ENCODE results near the gene KIFAP3.

KIFAP3 gene

GRCh38 chr1:169892176-169892926, 182.1 kb downstream of the KIFAP3 start:
- Histone ChIP-seq H3K27me3 (replicated peaks; ENCODE audit: control insufficient read depth, insufficient read depth, low read length) (no peaks in the 10 kb centered on the region), H3K36me3 (ENCODE audit: control insufficient read depth, insufficient read depth, low read length) (no peaks in the 10 kb centered on the region; the same call in 1 of the 2 replicates), H3K4me3 (replicated peaks; ENCODE audit: low read depth, low read length) (peak overlapping the region; percentile 68)
- TF ChIP-seq, protein P1, sequence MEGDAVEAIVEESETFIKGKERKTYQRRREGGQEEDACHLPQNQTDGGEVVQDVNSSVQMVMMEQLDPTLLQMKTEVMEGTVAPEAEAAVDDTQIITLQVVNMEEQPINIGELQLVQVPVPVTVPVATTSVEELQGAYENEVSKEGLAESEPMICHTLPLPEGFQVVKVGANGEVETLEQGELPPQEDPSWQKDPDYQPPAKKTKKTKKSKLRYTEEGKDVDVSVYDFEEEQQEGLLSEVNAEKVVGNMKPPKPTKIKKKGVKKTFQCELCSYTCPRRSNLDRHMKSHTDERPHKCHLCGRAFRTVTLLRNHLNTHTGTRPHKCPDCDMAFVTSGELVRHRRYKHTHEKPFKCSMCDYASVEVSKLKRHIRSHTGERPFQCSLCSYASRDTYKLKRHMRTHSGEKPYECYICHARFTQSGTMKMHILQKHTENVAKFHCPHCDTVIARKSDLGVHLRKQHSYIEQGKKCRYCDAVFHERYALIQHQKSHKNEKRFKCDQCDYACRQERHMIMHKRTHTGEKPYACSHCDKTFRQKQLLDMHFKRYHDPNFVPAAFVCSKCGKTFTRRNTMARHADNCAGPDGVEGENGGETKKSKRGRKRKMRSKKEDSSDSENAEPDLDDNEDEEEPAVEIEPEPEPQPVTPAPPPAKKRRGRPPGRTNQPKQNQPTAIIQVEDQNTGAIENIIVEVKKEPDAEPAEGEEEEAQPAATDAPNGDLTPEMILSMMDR (IDR thresholded peaks at IDR 0.05; ENCODE audit: insufficient read depth, low read length, poor library complexity, severe bottlenecking): no peak
- DNase-seq (ENCODE audit: extremely low read depth, insufficient read length): no peak

DNA sequence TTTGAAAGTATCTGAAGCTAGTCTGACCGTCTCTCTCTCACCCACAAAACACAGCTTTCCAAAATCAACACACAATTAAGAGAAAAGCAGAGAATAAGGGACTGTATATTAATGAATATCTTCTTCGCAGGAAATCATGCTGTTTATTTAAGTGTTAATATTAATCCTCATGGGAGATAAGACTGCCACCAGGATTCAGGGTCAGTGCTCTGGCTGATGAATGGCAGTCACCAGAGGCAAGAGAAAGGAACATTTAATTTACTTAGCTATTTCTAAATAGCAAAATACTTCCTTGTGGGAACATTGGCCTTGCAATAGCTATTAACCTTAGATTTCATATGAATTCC, 183.0 kb downstream of the KIFAP3 start:
- Histone ChIP-seq H3K4me3 (replicated peaks; ENCODE audit: low read depth, low read length) (peak overlapping the region; percentile 51), H3K27me3 (replicated peaks; ENCODE audit: control insufficient read depth, insufficient read depth, low read length) (no peaks in the 10 kb centered on the region), H3K36me3 (ENCODE audit: control insufficient read depth, insufficient read depth, low read length) (no peaks in the 10 kb centered on the region; the same call in 1 of the 2 replicates)
- no peak for DNase-seq (ENCODE audit: extremely low read depth, insufficient read length)
- TF ChIP-seq, protein P1 (IDR thresholded peaks at IDR 0.05; ENCODE audit: insufficient read depth, low read length, poor library complexity, severe bottlenecking): no peak

GRCh38 chr1:169890761-169891538, 183.5 kb downstream of the KIFAP3 start:
- no peak for DNase-seq (ENCODE audit: extremely low read depth, insufficient read length)
- H3K36me3 ChIP-seq (ENCODE audit: control insufficient read depth, insufficient read depth, low read length): peaks cover 2% of the 10 kb centered on the region; the same call in 1 of the 2 replicates
- no peaks in the 10 kb centered on the region for H3K27me3 ChIP-seq (replicated peaks; ENCODE audit: control insufficient read depth, insufficient read depth, low read length)
- H3K4me3 ChIP-seq (replicated peaks; ENCODE audit: low read depth, low read length): peak overlapping the region; percentile 51
- TF ChIP-seq, protein P1 (IDR thresholded peaks at IDR 0.05; ENCODE audit: insufficient read depth, low read length, poor library complexity, severe bottlenecking): no peak

- no peak for DNase-seq (ENCODE audit: extremely low read depth, insufficient read length)
- Histone ChIP-seq H3K27me3 (replicated peaks; ENCODE audit: control insufficient read depth, insufficient read depth, low read length) (no peaks in the 10 kb centered on the region), H3K4me3 (replicated peaks; ENCODE audit: low read depth, low read length) (no peak overlapping the region), H3K36me3 (ENCODE audit: control insufficient read depth, insufficient read depth, low read length) (peaks cover 2% of the 10 kb centered on the region; the same call in 1 of the 2 replicates)
- TF ChIP-seq, protein P1 (IDR thresholded peaks at IDR 0.05; ENCODE audit: insufficient read depth, low read length, poor library complexity, severe bottlenecking): no peak
These were observed 184.6 kb downstream of the KIFAP3 start for GRCh38 chr1:169889871-169890270.

DNA sequence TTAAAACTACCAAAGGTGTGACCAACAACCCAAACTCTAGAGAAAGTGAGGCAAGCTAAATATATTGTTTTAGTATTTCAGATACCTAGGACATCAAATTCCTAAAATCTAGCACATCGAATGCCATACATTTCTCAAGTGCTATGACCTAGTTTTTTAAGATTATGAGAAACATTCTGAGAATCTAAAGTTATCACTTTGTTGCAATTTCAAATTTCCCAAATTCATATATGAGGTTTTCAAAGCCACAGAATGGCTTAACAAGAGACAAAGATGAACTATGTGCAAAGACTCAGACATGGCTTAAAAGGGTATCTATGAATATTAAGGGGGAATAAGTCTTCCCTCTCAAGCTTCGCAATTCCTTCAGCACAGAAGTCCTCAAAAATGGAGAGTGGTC, 187.6 kb downstream of the KIFAP3 start:
- TF ChIP-seq, protein P1 (IDR thresholded peaks at IDR 0.05; ENCODE audit: insufficient read depth, low read length, poor library complexity, severe bottlenecking): no peak
- peaks cover 3% of the 10 kb centered on the region for H3K36me3 ChIP-seq (ENCODE audit: control insufficient read depth, insufficient read depth, low read length)
- no peak overlapping the region for H3K4me3 ChIP-seq (replicated peaks; ENCODE audit: low read depth, low read length)
- no peaks in the 10 kb centered on the region for H3K27me3 ChIP-seq (replicated peaks; ENCODE audit: control insufficient read depth, insufficient read depth, low read length)
- DNase-seq (ENCODE audit: extremely low read depth, insufficient read length): no peak

Measured in GM06990 (cell line).